HepG2 (cell line): ENCODE measurements around the gene OASL. TPM values are rescaled to one million over a fixed set of nuclear protein-coding genes. Genes with fewer than 3 reads are reported as not detected.
A peak's percentile ranks its signal among the peaks of the same experiment; 100 is the strongest.

Source experiments
- DMAP1 ChIP-seq: IDR thresholded peaks from 2 replicates; pipeline ENCODE4 v1.6.1; 2016
- FOXK1 ChIP-seq: sonication (generic); formaldehyde crosslinking; IDR thresholded peaks from 2 replicates; pipeline ENCODE4 v1.4.0; 2020; ENCODE audit warnings: low read depth, missing genetic modification reagents, borderline replicate concordance
- GABPA ChIP-seq, 2 experiments: IDR thresholded peaks; 2 replicates each; pipeline ENCODE4 v1.6.1; 2011 to 2016; ENCODE audit warnings: low read depth in 2 of 2, low read length in 1 of 2, missing biosample characterization in 1 of 2, missing genetic modification characterization in 1 of 2
- HMGA1 ChIP-seq: sonication (generic); formaldehyde crosslinking; conservative IDR thresholded peaks from 2 replicates; pipeline ENCODE4 v1.4.0; 2020; ENCODE audit warnings: missing genetic modification reagents
- NFIB ChIP-seq: sonication (generic); formaldehyde crosslinking; IDR thresholded peaks from 2 replicates; pipeline ENCODE4 v1.9.0; 2021; ENCODE audit warnings: missing genetic modification reagents, mild to moderate bottlenecking, borderline replicate concordance
- NFKBIZ ChIP-seq: IDR thresholded peaks from 2 replicates; pipeline ENCODE4 v1.6.1; 2018; ENCODE audit warnings: missing genetic modification reagents, missing compliant biosample characterization
- POLR2AphosphoS2 ChIP-seq: IDR thresholded peaks from 2 replicates; pipeline ENCODE4 v1.6.1; 2011; ENCODE audit warnings: low read depth, low read length, improper control_type of control experiment
- REL ChIP-seq: sonication (generic); formaldehyde crosslinking; conservative IDR thresholded peaks from 2 replicates; pipeline ENCODE4 v1.8.0; 2022; ENCODE audit warnings: mild to moderate bottlenecking, missing genetic modification reagents, moderate library complexity
- SOX13 ChIP-seq, 3 experiments: fragments of 450-650 bp in 1 of 3; sonication (generic) in 1 of 3; formaldehyde crosslinking in 1 of 3; IDR thresholded peaks in 2 of 3; conservative IDR thresholded peaks in 1 of 3; 2 replicates each; pipeline versions ENCODE4 v1.5.0 to v1.6.1; 2016 to 2020; ENCODE audit warnings: antibody characterized with exemption in 1 of 3, mild to moderate bottlenecking in 1 of 3, missing compliant biosample characterization in 1 of 3, missing genetic modification reagents in 1 of 3, moderate library complexity in 1 of 3
- ZNF263 ChIP-seq: sonication (generic); formaldehyde crosslinking; IDR thresholded peaks from 2 replicates; pipeline ENCODE4 v1.4.0; 2020; ENCODE audit warnings: missing genetic modification reagents
- ZNF296 ChIP-seq: sonication (generic); formaldehyde crosslinking; conservative IDR thresholded peaks from 2 replicates; pipeline ENCODE4 v1.5.0; 2020; ENCODE audit warnings: mild to moderate bottlenecking, missing genetic modification reagents
- polyA plus RNA-seq, 8 experiments: library from polyadenylated mRNA; depleted of rRNA in 3 of 8; stranded (reverse) in 7 of 8; unstranded in 1 of 8; fragments of >200 nt; fragmentation: Illumina TruSeq in 4 of 8; extraction: Trizol in 4 of 8; gene quantifications; 2 replicates each; pipeline versions ENCODE4 v1.2.1 to v1.2.3, GENCODE V29; 2011 to 2016; ENCODE audit warnings: low read depth in 4 of 8, missing spikeins in 1 of 8, mixed read lengths in 1 of 8; ENCODE audit not compliant: insufficient read depth in 1 of 8
- total RNA-seq, 5 experiments: library from RNA; depleted of rRNA; stranded (reverse); fragments of >200 nt; fragmentation: Illumina TruSeq; extraction: Trizol; gene quantifications; 2 replicates each; pipeline ENCODE4 v1.2.3, GENCODE V29; 2016; ENCODE audit warnings: low read depth in 1 of 5
- TF ChIP-seq, protein P1 (sequence below), 2 experiments: sonication (generic) in 1 of 2; formaldehyde crosslinking in 1 of 2; IDR thresholded peaks; 2 replicates each; pipeline versions ENCODE4 v1.4.0 to v1.6.1; 2018 to 2020; ENCODE audit warnings: missing genetic modification reagents in 2 of 2, borderline replicate concordance in 1 of 2, low read depth in 1 of 2, mild to moderate bottlenecking in 1 of 2, missing biosample characterization in 1 of 2
- TF ChIP-seq, protein P2 (sequence below): sonication (generic); formaldehyde crosslinking; IDR thresholded peaks from 2 replicates; pipeline ENCODE4 v1.4.0; 2020; ENCODE audit warnings: mild to moderate bottlenecking, missing genetic modification reagents
- TF ChIP-seq, protein P3 (sequence below): IDR thresholded peaks from 2 replicates; pipeline ENCODE4 v1.4.0; 2020; ENCODE audit warnings: mild to moderate bottlenecking, missing genetic modification reagents
- TF ChIP-seq, protein P4 (sequence below): sonication (generic); formaldehyde crosslinking; IDR thresholded peaks from 2 replicates; pipeline ENCODE4 v1.4.0; 2020; ENCODE audit warnings: missing genetic modification reagents
- TF ChIP-seq, protein P5 (sequence below): IDR thresholded peaks from 2 replicates; pipeline ENCODE4 v1.6.1; 2016
- TF ChIP-seq, protein P6 (sequence below): sonication (generic); formaldehyde crosslinking; IDR thresholded peaks from 2 replicates; pipeline ENCODE4 v1.5.0; 2020; ENCODE audit warnings: missing genetic modification reagents

Gene OASL
- total and polyA plus RNA-seq, 2 of the 13 experiments (the other 11 are each of a cell fraction or from before 2014, with no cell fraction given): 0.11 to 0.22 TPM

DNA sequence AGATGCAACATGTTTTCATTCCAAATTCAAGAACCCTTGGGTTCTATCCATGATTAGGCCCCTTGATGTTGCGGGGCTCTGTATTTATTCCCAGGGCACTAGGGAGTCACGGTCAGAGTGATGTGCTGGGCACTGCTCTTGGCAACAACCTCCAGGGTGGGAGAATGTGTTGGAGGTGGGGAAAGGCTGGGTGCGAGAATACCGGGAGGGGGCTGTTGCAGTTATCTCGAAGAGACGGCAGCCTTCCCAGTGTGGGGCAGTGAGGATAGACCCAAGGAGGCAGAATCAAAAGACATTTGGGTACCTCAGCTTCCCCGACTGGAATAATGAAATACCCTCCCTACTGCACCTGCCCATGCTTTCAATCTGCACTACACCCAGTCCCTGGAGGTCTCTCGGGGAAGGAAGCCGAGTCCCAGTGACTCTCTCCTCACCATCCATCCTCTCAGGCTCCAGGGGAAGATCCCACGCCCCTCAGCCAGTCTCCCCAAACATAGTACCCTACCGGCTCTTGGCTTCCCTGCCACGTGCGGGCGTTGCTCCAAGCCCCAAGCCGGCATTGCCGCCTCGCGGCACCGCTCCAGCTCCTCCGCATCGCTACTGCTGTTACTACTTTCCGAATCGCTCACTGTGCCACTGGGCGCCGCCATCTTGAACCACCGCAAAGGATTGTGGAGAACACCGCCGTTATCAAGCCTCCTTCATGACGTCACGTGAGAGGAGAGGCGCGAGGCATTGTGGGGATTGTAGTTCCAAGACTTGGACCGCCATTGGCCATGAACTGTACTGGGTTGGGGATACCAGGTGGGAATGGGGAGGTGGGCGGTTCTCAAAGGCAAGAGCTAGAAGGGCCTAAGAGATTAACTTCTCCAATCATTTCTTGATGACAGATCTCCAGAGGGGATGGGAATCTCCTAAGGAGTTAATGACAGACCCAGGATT, 22.9 kb downstream of the OASL start, which contains the start of gene C12orf43 (continued):
- TF ChIP-seq, protein P1, sequence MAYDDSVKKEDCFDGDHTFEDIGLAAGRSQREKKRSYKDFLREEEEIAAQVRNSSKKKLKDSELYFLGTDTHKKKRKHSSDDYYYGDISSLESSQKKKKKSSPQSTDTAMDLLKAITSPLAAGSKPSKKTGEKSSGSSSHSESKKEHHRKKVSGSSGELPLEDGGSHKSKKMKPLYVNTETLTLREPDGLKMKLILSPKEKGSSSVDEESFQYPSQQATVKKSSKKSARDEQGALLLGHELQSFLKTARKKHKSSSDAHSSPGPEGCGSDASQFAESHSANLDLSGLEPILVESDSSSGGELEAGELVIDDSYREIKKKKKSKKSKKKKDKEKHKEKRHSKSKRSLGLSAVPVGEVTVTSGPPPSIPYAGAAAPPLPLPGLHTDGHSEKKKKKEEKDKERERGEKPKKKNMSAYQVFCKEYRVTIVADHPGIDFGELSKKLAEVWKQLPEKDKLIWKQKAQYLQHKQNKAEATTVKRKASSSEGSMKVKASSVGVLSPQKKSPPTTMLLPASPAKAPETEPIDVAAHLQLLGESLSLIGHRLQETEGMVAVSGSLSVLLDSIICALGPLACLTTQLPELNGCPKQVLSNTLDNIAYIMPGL (CRISPR knock-in tag; IDR thresholded peaks at IDR 0.05; ENCODE audit: borderline replicate concordance in 1 of 2, low read depth in 1 of 2): peak; percentile 56 to 58; a peak in 3 of 4 replicates
- TF ChIP-seq, protein P2, sequence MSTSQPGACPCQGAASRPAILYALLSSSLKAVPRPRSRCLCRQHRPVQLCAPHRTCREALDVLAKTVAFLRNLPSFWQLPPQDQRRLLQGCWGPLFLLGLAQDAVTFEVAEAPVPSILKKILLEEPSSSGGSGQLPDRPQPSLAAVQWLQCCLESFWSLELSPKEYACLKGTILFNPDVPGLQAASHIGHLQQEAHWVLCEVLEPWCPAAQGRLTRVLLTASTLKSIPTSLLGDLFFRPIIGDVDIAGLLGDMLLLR: peak; percentile 89; the same call in 1 of the 2 replicates
- TF ChIP-seq POLR2AphosphoS2: peak; percentile 44; the same call in 1 of the 2 replicates
- TF ChIP-seq NFKBIZ: 0 out of 2 replicates have a peak, but pooled peaks have one; percentile 57
- 0 out of 2 replicates have a peak, but pooled peaks have one; percentile 45 for TF ChIP-seq REL (CRISPR knock-in tag)
- TF ChIP-seq, protein P3, sequence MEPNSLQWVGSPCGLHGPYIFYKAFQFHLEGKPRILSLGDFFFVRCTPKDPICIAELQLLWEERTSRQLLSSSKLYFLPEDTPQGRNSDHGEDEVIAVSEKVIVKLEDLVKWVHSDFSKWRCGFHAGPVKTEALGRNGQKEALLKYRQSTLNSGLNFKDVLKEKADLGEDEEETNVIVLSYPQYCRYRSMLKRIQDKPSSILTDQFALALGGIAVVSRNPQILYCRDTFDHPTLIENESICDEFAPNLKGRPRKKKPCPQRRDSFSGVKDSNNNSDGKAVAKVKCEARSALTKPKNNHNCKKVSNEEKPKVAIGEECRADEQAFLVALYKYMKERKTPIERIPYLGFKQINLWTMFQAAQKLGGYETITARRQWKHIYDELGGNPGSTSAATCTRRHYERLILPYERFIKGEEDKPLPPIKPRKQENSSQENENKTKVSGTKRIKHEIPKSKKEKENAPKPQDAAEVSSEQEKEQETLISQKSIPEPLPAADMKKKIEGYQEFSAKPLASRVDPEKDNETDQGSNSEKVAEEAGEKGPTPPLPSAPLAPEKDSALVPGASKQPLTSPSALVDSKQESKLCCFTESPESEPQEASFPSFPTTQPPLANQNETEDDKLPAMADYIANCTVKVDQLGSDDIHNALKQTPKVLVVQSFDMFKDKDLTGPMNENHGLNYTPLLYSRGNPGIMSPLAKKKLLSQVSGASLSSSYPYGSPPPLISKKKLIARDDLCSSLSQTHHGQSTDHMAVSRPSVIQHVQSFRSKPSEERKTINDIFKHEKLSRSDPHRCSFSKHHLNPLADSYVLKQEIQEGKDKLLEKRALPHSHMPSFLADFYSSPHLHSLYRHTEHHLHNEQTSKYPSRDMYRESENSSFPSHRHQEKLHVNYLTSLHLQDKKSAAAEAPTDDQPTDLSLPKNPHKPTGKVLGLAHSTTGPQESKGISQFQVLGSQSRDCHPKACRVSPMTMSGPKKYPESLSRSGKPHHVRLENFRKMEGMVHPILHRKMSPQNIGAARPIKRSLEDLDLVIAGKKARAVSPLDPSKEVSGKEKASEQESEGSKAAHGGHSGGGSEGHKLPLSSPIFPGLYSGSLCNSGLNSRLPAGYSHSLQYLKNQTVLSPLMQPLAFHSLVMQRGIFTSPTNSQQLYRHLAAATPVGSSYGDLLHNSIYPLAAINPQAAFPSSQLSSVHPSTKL (CRISPR knock-in tag): peak; percentile 44
- TF ChIP-seq, protein P4, sequence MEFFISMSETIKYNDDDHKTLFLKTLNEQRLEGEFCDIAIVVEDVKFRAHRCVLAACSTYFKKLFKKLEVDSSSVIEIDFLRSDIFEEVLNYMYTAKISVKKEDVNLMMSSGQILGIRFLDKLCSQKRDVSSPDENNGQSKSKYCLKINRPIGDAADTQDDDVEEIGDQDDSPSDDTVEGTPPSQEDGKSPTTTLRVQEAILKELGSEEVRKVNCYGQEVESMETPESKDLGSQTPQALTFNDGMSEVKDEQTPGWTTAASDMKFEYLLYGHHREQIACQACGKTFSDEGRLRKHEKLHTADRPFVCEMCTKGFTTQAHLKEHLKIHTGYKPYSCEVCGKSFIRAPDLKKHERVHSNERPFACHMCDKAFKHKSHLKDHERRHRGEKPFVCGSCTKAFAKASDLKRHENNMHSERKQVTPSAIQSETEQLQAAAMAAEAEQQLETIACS: no peak
- peak; percentile 63 for TF ChIP-seq DMAP1
- TF ChIP-seq, protein P5, sequence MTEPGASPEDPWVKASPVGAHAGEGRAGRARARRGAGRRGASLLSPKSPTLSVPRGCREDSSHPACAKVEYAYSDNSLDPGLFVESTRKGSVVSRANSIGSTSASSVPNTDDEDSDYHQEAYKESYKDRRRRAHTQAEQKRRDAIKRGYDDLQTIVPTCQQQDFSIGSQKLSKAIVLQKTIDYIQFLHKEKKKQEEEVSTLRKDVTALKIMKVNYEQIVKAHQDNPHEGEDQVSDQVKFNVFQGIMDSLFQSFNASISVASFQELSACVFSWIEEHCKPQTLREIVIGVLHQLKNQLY (CRISPR knock-in tag): no peak
- TF ChIP-seq, protein P6, sequence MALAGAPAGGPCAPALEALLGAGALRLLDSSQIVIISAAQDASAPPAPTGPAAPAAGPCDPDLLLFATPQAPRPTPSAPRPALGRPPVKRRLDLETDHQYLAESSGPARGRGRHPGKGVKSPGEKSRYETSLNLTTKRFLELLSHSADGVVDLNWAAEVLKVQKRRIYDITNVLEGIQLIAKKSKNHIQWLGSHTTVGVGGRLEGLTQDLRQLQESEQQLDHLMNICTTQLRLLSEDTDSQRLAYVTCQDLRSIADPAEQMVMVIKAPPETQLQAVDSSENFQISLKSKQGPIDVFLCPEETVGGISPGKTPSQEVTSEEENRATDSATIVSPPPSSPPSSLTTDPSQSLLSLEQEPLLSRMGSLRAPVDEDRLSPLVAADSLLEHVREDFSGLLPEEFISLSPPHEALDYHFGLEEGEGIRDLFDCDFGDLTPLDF (CRISPR knock-in tag): no peak
- no peak for TF ChIP-seq SOX13 (IDR thresholded peaks at IDR 0.05)
- TF ChIP-seq SOX13 (CRISPR knock-in tag; conservative IDR thresholded peaks at IDR 0.05 in 1 of 2, IDR thresholded peaks at IDR 0.05 in 1 of 2): peak in 1 of 2 experiments; percentile 38; a peak in 1 of 4 replicates
- TF ChIP-seq ZNF296: no peak
- no peak for TF ChIP-seq HMGA1 (CRISPR knock-in tag)
- TF ChIP-seq NFIB (CRISPR knock-in tag): no peak
- peak; percentile 89; the same call in 1 of the 2 replicates for TF ChIP-seq FOXK1 (CRISPR knock-in tag)
- 0 out of 2 replicates have a peak, but pooled peaks have one; percentile 16 for TF ChIP-seq ZNF263 (CRISPR knock-in tag)
- no peak for TF ChIP-seq GABPA (IDR thresholded peaks at IDR 0.05; ENCODE audit: low read depth, low read length)
- peak; percentile 71 for TF ChIP-seq GABPA (CRISPR knock-in tag; IDR thresholded peaks at IDR 0.05; ENCODE audit: low read depth)
